Peyer's patch (tissue), 4 donors: Measurements from ENCODE around the gene SLC6A3.

ENCODE experiments used
- CTCF ChIP-seq, 6 experiments: fragments of 450-650 bp in 4 of 6; fragments of 200-600 bp in 2 of 6; sonication (generic) in 1 of 6; IDR thresholded peaks; one replicate each; pipeline ENCODE4 v1.5.1; 2017 to 2019; ENCODE audit warnings: antibody characterized with exemption in 6 of 6, mild to moderate bottlenecking in 3 of 6, moderate library complexity in 1 of 6
- POLR2A ChIP-seq, 2 donors: fragments of 450-650 bp; IDR thresholded peaks; one replicate each; pipeline ENCODE4 v1.5.1; 2017; ENCODE audit warnings: antibody characterized with exemption in 2 of 2, mild to moderate bottlenecking in 2 of 2, moderate library complexity in 2 of 2

DNA sequence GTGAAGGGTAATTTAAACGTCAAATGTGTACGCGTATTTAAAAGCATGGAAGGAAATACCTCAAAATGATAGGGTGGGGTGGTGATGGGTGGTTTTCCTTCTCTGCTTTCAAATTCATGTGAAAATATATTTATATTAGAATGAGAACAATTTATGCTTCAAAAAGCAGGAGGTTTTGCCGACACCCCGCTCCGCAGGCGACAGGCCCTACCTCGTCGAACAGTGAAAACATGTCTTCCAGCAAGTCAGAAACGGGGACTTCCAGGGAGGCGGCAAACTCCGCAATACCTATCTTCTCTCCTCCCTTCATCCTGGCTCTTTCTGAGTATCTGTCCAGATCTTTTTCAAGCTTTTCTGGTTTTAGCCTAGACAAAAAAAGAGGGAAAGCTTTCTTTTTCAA, 28.5 kb upstream of the SLC6A3 start:
- TF ChIP-seq POLR2A (IDR thresholded peaks at IDR 0.05) (no peak), CTCF (IDR thresholded peaks at IDR 0.05) (no peak)
